GM12891 (cell line): ENCODE results near the gene THAP7.

ENCODE experiments used
- POLR2A ChIP-seq: IDR thresholded peaks from 2 replicates; pipeline ENCODE4 v1.6.1; 2011; ENCODE audit warnings: low read depth, low read length, control low read depth
- POLR2AphosphoS5 ChIP-seq: IDR thresholded peaks from 2 replicates; pipeline ENCODE4 v1.6.1; 2011; ENCODE audit warnings: low read depth, low read length, control low read depth
- TAF1 ChIP-seq: IDR thresholded peaks from 2 replicates; pipeline ENCODE4 v1.6.1; 2011; ENCODE audit warnings: low read depth, low read length, control low read depth

DNA sequence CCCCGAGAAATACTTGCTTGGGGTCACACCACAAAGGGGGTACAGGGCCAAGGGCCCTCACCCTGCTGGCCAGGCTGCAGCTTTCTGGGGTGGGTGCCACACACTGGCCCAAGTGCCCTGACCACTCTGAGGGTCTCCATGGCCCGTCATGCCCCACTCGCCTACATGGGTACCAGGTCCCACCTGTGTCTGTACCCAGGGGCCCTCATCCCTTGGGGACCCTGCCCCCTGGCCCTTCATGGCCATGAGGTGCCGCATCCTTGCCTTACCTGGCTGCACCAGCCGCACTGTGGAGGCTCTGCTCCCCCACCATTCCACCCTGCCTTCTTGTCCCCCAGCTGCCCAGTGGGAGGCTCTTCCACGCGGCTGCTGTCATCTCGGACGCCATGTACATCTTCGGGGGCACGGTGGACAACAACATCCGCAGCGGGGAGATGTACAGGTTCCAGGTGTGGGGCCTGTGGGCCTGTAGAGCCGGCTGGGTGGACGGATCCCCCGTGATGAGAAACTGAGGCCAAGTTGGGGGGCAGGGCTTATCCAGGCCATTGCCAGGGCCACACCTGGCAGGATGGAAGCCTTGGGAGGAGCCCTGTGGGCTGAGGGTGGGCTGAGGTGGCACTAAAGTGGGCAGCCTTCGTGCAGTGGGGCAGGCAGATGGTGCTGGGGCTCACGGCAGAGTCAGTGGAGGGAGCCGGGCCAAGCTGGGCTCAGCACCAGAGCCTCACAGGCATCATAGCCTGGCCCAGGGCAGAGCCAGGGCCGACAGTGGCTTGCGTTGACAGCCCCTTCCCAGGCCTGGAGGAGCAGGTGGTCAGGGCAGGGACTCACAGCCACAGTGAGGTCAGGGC is 9.2 kb downstream of the THAP7 start:
- TF ChIP-seq POLR2AphosphoS5 (no peak), POLR2A (no peak), TAF1 (no peak)
